ENCODE results near the gene B3GAT3.
"Not testable (repeated sequence)": the region's sequence is repeated elsewhere in the genome, so short reads cannot be mapped to it uniquely, and the experiment has no call there.

The B3GAT3 gene

GRCh38 chr11:62621567-62622470 lies at the start of gene B3GAT3:
B3GAT3 (minus strand) TSS chr11:62621986; CDS start chr11:62621947, 39 bp downstream.
- peak; percentile 95 for DNase-seq (ENCODE audit: low read depth, low spot score)

GRCh38 chr11:62671236-62671607 lies 49.4 kb upstream of the B3GAT3 start:
- no peak for DNase-seq (ENCODE audit: low read depth, low spot score)

- no peak for DNase-seq (ENCODE audit: low read depth, low spot score)
Observed at GRCh38 chr11:62669420-62670161, 47.8 kb upstream of the B3GAT3 start.

GRCh38 chr11:62667460-62667859 lies 45.7 kb upstream of the B3GAT3 start:
- DNase-seq (ENCODE audit: low read depth, low spot score), result no peak

- no peak for DNase-seq (ENCODE audit: low read depth, low spot score)
Observed at GRCh38 chr11:62666259-62666926, 44.6 kb upstream of the B3GAT3 start.

- DNase-seq (ENCODE audit: low read depth, low spot score), result no peak
Observed at GRCh38 chr11:62665599-62666258, 43.9 kb upstream of the B3GAT3 start.

GRCh38 chr11:62665075-62665598 lies 43.4 kb upstream of the B3GAT3 start, which contains the start of the genes C11orf98 and CSKMT:
C11orf98 (minus strand) TSS chr11:62665210; CDS start chr11:62665169, 41 bp downstream.
CSKMT (plus strand) TSS chr11:62665312; CDS start chr11:62665880, 568 bp downstream.
- DNase-seq (ENCODE audit: low read depth, low spot score), result no peak

GRCh38 chr11:62664405-62665074 lies 42.8 kb upstream of the B3GAT3 start:
- DNase-seq (ENCODE audit: low read depth, low spot score), result no peak

GRCh38 chr11:62656796-62657429 lies 35.1 kb upstream of the B3GAT3 start:
- no peak for DNase-seq (ENCODE audit: low read depth, low spot score)

- no peak for DNase-seq (ENCODE audit: low read depth, low spot score)
Observed at GRCh38 chr11:62654297-62654696, 32.5 kb upstream of the B3GAT3 start.

- no peak for DNase-seq (ENCODE audit: low read depth, low spot score)
Observed at GRCh38 chr11:62652161-62653006, 30.6 kb upstream of the B3GAT3 start.

- not testable (repeated sequence) for DNase-seq (ENCODE audit: low read depth, low spot score)
Observed at GRCh38 chr11:62650283-62650682, 28.5 kb upstream of the B3GAT3 start.

GRCh38 chr11:62649486-62649885 lies 27.7 kb upstream of the B3GAT3 start:
- DNase-seq (ENCODE audit: low read depth, low spot score), result no peak

- no peak for DNase-seq (ENCODE audit: low read depth, low spot score)
Observed at GRCh38 chr11:62648967-62649364, 27.2 kb upstream of the B3GAT3 start.

- no peak for DNase-seq (ENCODE audit: low read depth, low spot score)
Observed at GRCh38 chr11:62648185-62648966, 26.6 kb upstream of the B3GAT3 start.

- no peak for DNase-seq (ENCODE audit: low read depth, low spot score)
Observed at GRCh38 chr11:62647609-62648005, 25.8 kb upstream of the B3GAT3 start.

GRCh38 chr11:62646825-62647608 lies 25.2 kb upstream of the B3GAT3 start:
- DNase-seq (ENCODE audit: low read depth, low spot score), result no peak

Measured in iPS DF 19.7 (cell line).